GM21717 (cell line): Measurements from ENCODE around the gene SIPA1.
A peak's percentile ranks its signal among the peaks of the same experiment; 100 is the strongest.
"Not testable (repeated sequence)": the region's sequence is repeated elsewhere in the genome, so short reads cannot be mapped to it uniquely, and the experiment has no call there.

ENCODE experiments used
- ATAC-seq: cut with Tn5 transposase; IDR thresholded peaks from one replicate; pipeline ENCODE4 v1.9.1; 2021; ENCODE audit warnings: mild to moderate bottlenecking, moderate library complexity; ENCODE audit not compliant: unreplicated experiment

Gene SIPA1

GRCh38 chr11:65658174-65659021, 20.5 kb downstream of the SIPA1 start:
- ATAC-seq = no peak

- no peak for ATAC-seq
These were observed 22.1 kb downstream of the SIPA1 start for GRCh38 chr11:65660038-65660437.

- not testable (repeated sequence) for ATAC-seq
These were observed 23.0 kb downstream of the SIPA1 start for GRCh38 chr11:65660908-65661307.

GRCh38 chr11:65661599-65662246, 23.8 kb downstream of the SIPA1 start:
- ATAC-seq = no peak

DNA sequence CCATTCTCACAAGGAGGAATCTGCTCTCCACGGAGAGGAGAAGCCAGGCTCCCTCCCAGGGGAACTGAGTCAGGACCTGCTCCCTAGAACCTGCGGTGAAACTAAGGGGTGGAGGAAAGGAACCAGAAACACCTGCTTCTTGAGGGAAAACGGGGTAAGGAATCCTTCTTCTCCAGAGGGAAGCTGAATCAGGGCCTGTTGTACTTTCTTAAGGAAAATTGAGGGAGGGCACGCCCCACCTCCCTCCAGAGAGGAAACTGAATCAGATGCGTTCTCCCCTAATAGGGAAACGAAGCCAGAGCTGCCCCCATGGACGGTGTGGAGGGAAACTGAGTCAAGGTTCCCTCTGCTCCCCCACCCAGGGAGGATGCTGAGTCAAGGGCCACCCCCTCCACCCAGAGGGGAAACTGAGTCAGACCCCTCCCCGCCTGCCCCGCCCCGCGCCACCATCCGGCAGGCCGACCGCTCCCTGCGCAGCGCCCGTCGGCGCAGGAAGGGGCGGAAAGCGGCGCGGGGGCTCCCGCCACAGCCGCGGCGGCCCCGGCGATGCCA, 24.4 kb downstream of the SIPA1 start:
- ATAC-seq = peak; percentile 4

GRCh38 chr11:65662799-65663638, 25.1 kb downstream of the SIPA1 start, which contains the start of gene RELA:
Gene RELA (minus strand): TSS chr11:65662916. CDS start chr11:65662832, 84 bp downstream.
- ATAC-seq = peak; percentile 54

GRCh38 chr11:65663639-65664200, 25.8 kb downstream of the SIPA1 start:
- ATAC-seq = peak; percentile 13

- no peak for ATAC-seq
These were observed 34.4 kb downstream of the SIPA1 start for GRCh38 chr11:65672180-65672860.

GRCh38 chr11:65672982-65673381, 35.1 kb downstream of the SIPA1 start:
- no peak for ATAC-seq

- ATAC-seq = no peak
These were observed 42.4 kb downstream of the SIPA1 start for GRCh38 chr11:65680192-65680743.

GRCh38 chr11:65683480-65683879, 45.6 kb downstream of the SIPA1 start:
- ATAC-seq = not testable (repeated sequence)

DNA sequence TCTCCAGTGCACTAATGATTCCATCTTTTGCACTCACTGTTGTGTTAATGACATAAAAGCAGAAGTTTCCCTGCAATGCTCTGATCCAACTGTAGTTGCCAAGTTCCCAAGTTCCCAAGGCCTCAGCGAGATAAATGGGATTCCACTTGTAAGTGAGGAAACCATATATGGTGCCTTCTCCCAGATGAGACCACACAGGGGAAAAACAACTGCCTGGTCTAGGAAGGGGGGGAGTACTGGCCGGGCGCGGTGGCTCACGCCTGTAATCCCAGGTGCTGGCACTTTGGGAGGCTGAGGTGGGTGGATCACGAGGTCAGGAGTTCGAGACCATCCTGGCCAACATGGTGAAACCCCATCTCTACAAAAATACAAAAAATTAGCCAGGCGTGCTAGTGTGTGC, 48.1 kb downstream of the SIPA1 start:
- no peak for ATAC-seq

GRCh38 chr11:65691847-65692246, 53.9 kb downstream of the SIPA1 start:
- not testable (repeated sequence) for ATAC-seq

DNA sequence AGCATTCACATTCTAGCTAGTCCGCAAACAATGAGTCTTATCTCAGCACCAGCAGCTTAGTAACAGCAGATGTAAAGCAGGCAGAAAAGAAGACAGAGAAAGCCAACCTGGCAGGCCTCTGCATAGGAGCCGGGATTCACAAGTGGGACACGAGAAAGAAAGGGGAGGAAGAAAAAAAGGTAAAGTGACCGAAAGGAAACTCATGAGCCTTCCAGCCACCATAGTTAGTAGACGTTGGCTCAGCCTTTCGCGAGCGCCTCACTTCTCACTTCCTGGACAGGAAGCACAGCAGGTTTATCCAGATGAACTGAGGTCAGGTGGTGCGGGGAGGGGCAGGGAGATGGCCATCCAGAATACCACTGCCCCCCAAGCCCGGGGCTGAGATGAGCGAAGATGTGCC, 54.5 kb downstream of the SIPA1 start:
- no peak for ATAC-seq

DNA sequence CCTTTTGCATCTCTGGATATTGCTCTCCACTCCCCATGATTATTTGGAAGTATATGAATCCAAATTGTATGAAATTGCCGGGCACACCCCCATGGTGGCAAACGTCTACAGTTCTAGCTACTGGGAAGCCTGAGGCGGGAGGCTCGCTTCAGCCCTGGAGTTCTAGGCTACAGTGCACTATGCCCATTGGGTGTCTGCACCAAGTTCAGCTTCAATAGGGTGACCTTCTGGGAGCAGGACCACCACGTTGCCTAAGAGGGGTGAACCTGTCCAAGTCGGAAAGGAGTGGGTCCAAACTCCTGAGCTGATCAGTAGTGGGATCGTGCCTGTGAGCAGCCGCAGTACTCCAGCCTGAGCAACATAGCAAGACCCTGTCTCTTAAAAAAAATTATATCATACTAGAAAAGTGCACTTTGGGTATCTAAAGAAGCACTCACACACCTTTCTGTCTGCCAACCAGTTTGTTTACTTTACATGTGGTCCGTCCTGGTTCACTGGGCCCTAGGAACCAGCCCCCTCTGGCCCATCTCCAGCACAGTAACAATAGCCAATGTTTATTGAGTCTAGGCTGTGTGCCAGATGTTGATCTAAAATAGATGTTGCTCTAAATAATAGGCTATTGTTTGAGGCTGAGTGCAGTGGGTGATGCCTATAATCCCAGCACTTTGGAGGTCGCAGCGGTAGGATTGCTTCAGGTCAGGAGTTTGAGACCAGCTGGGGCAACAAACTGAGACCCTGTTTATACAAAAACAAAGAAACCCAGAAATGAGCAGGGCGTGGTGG, 57.7 kb downstream of the SIPA1 start:
- ATAC-seq = no peak

DNA sequence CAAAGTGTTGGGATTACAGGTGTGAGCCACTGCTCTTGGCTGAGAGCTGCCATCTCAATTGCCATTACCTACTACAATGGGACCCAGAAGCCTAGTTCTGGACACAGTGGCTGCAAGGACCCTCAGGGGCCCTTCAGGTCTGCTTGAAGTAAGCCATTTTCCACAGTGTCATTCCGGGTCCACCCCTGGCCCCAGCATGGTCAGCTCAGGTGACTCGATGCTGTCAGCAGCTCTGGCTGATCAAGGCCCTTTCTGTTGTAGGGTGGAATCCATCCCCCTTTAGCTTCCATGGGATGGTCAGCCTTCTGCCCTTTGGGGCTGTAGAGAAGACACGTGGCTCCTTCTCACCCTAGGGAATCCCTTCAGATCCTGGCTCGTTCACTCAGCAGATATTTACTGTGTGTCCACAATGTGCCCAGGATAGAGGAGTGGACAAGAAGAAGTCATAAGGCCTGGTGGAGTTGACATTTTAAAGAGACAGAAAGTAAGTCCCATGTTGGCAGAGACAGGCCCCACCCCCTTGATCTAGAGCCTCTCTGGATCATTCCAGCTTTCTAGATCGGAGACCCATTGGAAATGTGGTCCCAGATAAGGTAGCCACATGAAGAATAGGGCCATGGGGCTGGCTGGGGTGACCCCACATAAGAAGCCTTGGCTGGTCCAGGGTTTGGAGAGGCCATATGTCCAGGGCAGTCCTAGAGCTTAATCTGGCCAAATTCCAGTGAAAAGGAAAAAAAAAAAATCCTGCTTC, 59.1 kb downstream of the SIPA1 start:
- no peak for ATAC-seq

- no peak for ATAC-seq
These were observed 60.3 kb downstream of the SIPA1 start for GRCh38 chr11:65698205-65698604.

DNA sequence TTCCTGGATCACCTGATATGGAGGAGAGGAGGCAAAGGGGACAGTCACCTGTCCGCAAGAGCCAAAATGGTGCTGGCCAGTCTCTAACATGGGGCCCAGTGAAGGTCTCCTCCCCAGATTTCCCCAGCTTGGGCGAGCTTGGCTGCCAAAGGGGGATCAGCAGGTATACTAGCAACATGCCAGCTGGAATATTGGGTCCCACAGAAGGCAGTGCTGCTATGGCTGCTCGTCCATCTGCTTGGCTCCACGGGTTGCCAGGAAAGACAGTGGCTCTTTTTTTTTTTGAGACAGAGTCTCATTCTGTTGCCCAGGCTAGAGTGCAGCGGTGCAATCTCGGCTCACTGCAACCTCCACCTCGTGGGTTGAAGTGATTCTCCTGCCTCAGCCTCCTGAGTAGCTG, 61.4 kb downstream of the SIPA1 start:
- ATAC-seq = no peak
